NCI-H1694 (cell line): ENCODE results near the gene CELA2A.
A peak's percentile ranks its signal among the peaks of the same experiment; 100 is the strongest.

Experiments
- DNase-seq: peaks from one replicate; lab custom pipeline; 2025; lab: John Stamatoyannopoulos, UW

Gene CELA2A

DNA sequence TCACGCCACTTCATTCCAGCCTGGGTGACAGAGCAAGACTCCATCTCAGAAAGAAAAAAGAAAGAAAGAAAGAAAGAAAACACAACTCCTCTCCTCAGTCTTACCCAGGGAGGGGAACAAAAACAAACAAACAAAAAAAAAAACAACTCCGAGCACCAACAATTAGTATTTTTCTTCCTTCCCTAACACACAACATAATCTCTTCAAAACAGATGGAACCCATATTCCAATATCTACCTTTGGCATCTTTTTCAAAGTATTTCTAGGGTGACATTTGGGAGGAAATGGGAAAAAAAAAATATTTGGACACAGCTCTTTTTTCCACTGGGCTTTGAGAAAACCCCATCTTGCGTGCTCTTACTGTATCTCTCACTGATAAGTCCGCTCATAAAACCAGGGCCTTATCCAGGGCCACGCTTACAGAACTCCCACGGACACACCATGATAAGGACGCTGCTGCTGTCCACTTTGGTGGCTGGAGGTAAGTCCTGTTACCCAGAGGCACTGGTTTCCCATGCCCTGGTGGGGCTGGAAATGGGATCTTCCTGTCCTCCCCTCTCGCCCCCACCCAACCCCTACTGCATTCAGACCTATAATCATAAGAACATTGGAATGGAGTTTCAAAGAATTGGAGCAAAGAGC is at the start of gene CELA2A:
CELA2A (plus strand) TSS at position 420 of the 642 bp plus-strand sequence; CDS start at position 442, 22 bp downstream.
- DNase-seq = no peak

GRCh38 chr1:15407580-15407979 is 49.0 kb upstream of the CELA2A start:
- DNase-seq = no peak

DNA sequence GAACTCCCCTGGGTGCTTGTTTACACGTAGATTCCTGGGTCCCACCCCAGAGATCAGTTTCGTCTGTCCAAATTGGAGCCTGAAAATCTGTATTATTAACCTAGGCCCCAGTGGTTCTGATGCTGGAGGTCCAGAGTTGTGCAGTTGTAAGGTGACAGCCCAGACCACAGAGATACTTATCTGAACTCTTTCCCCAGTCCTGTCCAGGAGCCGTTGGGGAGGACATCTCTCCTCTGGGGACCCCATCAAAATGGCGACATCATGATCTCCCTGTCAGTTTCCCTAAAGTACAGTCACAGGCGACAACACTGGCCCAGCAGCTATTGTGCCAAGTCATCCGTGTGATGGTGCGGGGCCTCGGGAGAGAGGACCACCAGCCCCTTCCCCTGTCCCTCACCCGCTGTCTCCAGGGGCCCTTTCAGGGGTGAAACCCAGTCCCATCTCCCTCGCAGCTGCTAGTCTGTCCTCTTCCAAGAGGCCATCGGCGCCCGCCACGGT is 47.6 kb upstream of the CELA2A start:
- no peak for DNase-seq

GRCh38 chr1:15409388-15410222 is 46.9 kb upstream of the CELA2A start, which contains the start of gene EFHD2:
EFHD2 (plus strand) TSS chr1:15409888; CDS start chr1:15409972, 84 bp downstream.
- peak; percentile 52 for DNase-seq

GRCh38 chr1:15410223-15410883 is 46.2 kb upstream of the CELA2A start:
- DNase-seq = no peak

DNA sequence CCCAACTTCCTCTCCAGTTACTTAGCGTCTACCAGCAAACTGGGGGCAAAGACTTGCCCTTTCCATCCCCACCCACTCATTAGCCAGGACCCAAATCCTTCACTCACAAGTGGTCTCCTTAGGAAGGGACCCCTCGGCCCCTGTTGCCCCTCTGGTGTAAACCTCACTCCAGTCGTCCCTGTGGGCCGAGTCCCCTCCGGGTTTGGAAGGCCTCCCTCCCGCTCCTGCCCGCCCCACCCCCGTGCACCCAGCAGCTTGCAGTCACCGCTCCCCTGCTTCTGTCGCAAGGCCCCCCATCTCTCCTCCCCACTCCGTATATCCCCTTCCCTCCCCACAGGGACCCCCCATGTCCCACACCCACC is 45.7 kb upstream of the CELA2A start:
- DNase-seq = no peak

DNA sequence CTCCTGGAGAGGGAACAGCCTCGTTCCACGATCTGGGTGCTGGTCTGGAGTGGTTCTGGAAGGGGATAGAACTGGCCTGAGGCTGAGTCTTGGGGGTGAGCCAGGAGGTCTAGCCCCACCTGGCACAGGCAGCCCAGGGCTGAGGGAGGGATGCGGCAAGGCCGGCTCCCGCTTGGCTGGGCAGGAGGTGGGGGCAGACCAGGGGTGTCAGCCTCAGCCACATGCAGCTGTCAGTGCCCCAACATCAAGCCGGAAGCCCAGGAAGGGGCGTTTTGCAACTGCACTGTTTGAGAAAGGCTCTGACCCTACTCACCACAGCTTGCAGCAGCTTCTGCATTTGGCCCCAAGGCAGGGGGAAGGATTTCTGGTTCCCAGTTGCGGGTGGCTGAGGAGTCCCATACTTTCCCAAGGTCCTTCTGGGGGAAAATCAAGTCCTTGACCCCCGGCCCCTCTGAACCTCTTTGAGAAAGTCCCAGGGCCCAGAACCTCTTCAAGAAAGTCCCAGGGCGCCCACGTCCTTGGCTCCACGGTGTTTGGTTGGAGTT is 44.9 kb upstream of the CELA2A start:
- DNase-seq = no peak

DNA sequence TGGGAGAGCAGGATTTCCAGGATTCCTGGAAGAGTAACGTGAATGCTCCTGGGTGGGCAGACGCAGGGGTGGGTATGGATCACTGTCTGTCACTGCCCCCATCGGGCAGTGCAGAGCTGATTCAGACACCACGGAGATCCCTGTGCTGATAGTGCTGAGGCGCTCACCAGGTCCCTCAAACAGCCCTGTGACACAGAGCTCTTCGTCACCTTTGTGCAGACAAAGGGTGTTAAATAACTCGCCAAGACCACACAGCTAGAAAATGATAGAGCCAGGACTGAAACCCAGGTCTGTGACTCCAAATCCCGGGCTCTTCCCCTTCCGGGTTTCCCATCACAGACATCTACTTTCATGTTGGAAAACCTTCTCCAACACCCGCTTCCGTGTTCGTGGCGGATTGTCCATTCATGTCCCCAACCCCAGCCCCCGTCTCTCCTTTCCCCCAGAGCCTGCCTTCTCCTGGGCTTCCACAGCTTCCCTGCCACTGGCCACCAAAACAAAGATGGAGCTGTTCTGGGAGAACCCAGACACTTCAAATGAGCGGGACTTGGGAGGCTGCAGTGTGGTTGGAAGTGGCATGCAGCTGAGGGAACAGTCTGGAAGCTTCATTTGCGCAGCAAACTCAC is 44.2 kb upstream of the CELA2A start:
- no peak for DNase-seq

DNA sequence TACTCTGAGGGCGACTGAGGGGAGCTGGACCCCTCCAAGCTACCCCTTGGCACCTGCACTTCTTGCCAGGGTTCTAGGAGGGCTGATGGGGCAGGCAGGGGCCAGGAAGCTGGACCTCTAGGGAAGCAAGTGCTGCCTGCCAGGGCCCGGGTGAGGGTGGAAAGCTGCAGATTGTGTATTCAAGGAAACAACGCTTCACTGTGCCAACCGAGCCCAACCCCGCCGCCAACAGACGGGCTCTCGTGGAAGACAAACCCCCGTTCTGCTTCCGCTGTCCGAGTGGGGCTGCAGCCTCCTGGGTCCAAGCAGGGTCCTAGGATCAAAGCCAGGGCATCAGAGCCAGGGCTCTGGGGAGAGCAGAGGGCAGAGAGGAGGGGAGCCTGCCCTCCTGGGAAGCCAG is 43.7 kb upstream of the CELA2A start:
- no peak for DNase-seq

DNA sequence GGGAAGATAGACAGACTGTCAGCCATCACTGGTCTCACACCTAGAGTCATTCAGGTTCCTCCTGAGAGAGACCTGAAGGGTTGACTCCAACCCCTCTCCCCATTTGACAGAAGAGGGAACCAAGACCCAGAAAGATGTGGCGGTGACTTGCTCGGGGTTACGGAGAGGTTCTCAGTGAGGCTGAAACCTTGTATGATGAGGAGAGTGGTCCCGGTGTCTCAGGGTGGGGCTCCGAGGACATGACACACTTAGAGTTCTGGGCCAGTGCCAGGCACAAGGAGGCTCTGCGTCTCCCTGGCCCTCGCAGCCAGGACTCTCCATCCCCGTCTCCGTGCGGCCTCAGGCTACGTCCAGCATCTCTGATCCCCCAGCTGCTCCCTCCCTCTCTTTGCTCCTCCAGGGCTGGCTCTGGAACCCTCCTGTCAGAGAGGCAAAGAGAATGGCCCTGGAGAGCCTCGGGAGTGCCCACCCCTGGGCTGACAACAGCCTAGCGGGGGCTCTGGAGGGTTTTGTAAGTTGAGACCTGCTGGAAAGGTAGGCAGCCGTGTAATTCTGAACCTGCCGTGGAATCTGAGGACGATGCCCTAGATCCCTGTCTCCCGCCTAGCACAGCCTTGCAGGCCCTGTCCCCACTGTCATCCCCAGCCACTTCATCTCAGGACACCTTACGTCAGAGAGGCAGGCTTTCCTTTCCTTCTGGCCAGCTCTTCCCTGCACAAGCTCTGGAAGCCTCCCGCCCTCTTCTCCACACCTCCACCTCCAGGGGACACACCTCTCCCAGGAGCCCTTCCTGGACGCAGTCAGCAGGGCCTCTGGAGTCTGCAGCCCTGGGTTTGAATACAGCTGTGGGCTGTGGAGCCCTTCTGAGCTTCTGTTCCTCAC is 42.7 kb upstream of the CELA2A start:
- no peak for DNase-seq

DNA sequence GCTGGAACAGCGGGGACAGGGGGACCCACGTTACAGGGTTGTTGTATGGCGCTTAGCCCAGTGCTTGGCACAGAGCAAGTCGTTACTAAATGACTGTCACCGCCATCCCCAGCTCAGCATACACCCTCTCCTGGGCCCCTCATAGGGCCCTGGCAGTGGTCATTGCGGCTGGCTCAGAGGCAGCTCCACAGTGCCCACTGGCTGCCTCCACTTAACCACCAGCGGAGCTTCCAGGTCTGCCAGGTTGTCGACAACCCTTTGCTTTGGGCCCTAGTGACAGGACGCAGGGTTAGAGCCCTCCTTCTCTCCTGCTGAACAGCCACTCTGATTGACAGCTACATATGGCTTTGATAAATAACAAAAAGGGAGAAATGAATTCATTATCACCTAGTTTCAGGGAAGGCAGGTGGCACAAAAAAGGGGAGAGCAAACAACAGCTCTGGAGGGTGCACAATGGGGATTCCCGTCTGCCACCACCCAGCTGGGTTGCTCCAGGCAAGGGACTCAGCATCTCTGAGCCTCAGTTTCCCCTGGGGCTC is 42.0 kb upstream of the CELA2A start:
- no peak for DNase-seq

DNA sequence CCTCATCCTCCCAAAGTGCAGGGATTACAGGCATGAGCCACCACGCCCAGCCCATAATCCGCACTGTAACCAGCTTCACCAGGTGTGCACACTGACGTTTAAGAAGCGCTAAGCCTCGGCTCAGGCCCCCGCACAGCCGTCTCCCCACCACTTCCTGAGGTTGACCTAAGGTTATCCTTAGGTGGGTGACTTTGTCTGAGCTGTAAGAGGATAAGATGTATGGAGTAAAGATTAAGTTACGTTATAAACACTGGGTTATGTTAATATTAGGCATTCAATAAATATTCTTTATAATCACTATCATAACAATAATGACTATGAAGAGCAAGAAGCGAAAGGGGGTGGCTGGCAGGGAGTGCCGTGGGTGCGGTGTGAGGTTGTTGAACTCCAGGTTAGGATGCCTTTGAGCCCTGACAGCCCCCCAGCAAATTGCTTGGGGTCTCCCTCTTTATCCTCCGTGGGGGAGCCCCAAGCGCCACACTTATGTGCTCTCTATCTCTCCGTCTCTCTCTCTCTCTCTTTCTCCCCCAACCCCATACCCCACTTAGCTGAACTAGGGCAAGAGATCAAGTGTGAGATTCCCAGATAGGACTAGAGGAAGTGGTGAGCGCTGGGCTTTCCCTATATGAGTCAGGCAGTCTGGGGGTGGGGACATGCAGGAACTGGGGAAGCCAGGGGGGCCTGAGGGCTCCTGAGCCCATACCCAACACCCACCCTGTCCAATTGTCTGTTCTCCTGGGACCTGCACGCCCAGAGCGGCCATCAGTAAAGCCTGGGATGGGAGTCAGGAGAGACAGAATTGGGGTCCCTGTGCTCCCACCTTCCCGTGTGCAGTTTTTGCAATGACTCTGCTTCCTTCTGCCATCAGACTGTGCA is 39.2 kb upstream of the CELA2A start:
- DNase-seq = no peak

DNA sequence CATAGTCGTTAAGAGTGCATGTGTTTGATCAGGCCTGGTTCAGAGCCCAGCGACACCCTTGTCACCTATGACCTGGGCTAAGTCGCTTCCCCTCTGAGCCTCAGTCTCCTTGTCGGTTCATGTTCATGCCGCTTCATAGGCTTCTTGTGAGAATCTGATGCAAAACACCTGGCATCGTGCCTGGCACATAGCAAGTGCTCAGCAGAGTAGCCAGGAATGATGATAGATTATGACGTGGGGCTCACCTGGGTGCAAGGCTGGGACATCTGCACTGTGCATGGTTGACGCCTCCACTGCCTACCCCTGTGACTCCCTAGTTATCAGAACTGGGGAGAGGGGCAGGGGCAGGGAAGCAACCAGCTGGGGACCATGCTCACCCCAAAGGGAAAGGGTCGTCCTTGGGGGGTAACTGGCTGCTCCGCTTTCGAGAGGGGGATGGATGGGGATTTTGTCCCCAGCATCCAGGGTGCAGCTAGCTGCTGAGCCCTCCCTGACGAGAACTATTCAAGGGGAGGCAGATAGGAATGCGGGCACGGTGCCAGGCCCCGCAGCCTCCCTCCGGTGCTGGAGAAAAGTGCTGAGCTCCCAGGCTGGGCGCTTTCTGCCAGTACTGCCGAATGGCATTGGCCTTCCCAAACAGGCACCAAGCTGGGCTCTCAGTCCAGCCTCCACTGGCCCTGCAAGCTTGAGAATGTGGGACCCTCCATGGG is 37.6 kb upstream of the CELA2A start:
- DNase-seq = no peak

DNA sequence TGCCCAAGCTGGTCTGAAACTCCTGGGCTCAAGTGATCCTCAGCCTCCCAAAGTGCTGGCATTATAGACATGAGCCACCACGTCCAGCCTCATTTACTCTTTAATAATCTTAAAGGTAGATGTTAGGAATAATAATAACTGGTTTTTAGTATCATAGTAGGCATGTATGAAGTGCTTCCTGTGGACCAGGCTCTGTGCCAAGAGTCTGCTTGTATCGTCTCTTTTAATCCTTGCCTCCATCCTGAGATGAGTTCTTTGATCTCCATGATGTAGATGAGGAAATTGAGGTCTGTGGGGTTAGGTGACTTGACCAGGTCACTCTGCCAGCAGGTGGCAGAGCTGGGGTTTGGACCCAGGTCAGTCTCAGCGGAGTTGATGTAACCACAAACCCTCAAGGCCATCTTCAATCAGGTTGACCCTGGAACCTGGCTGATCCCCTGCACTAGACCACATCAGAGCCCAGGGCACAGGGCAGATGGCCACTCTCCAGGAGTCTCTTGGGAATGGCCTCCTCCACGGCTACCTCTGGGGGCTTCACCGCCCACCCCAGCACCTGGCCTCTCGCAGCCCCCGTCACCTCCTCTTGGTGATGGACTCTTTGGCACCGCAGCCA is 35.6 kb upstream of the CELA2A start:
- DNase-seq = no peak

- DNase-seq = no peak
These were observed 33.7 kb upstream of the CELA2A start for GRCh38 chr1:15422871-15423270.

DNA sequence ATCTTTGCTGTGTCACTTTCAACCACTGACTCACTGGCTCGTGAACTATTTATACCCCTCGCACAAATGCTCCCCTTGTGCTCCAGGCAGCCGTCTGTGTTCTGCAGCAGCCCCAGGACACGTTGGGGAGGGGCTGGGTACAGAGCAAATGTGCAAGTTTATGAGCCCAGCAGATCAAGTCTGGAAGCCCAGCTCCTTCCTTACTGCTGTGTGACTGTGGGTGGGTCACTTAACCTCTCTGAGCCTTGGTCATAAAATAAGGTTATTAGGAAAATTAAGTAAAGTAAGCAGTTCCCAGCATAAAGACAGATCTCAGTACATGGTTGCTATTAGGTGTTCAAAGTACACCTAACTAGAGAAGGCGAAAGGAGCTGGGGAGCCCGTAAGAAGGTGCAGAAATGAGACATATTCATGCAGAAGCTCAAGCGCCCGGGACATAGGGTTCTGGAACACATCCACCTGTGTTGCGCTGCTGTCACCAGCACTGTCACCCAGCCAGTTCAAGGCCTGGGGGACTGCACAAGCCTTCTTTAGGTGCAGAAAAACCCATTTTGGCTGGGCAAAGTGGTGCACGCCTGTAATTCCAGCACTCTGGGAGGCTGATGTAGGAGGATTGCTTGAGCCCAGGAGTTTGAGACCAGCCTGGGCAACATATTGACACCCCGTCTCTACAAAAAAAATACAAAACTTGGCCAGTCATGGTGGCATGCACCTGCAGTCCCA is 33.0 kb upstream of the CELA2A start:
- DNase-seq = no peak

GRCh38 chr1:15424146-15424667 is 32.3 kb upstream of the CELA2A start:
- DNase-seq = no peak

DNA sequence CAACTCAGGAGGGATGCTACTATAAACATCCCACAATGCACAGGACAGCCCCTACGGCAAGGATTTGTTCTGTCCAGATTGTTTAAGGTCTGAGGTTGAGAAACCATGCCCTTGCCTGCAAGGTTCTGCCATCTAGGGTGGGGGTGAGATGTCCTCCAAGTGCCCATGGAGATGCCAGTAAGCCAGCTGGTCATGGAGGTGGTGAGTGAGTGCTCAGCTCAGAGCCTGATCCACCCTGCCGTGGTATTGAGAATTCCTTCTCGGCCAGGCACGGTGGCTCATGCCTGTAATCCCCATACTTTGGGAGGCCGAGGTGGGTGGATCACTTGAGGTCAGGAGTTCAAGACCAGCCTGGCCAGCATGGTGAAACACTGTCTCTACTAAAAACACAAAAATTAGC is 31.6 kb upstream of the CELA2A start:
- no peak for DNase-seq
